A673 (cell line): ENCODE data around the gene GBE1.

Experiments used
- CTCF ChIP-seq: fragments of 300-800, 200-600 bp; sonication (generic); conservative IDR thresholded peaks from 2 replicates; pipeline ENCODE4 v1.5.1; 2017; ENCODE audit warnings: low read depth, mild to moderate bottlenecking, antibody characterized with exemption, low read length, moderate library complexity, mixed read lengths
- EZH2 ChIP-seq: fragments of 200-600 bp; sonication (generic); IDR thresholded peaks from 2 replicates; pipeline ENCODE4 v1.6.1; 2017; ENCODE audit warnings: borderline replicate concordance, low read depth, mild to moderate bottlenecking, mixed read lengths, antibody characterized with exemption, low read length; ENCODE audit not compliant: poor library complexity, severe bottlenecking

- no peak for TF ChIP-seq CTCF
- TF ChIP-seq EZH2 = no peak
Measured at GRCh38 chr3:81663114-81663513, 98.3 kb downstream of the GBE1 start.
